Stimulated activated naive CD8-positive, alpha-beta T cell treated with anti-CD3 and anti-CD28 coated beads, Interleukin-15, amount 100 ng/mL, for 72 hours (primary cell): ENCODE results near the gene PLOD3.
A peak's percentile ranks its signal among the peaks of the same experiment; 100 is the strongest.

Experiments
- ATAC-seq: fragments of 150-1000 bp; cut with Tn5 transposase; 2 replicates; pipeline ENCODE4 v1.10.0; 2021; ENCODE audit warnings: mild to moderate bottlenecking, moderate library complexity
- DNase-seq, 2 donors: peaks; one replicate each; pipeline ENCODE4 v3.0.0; 2021 to 2022
- H3K27ac Mint-ChIP-seq, 2 donors: one replicate each; pipeline ENCODE4 v1.8.0; 2022; ENCODE audit warnings: mild to moderate bottlenecking in 2 of 2, mixed read lengths in 2 of 2, moderate library complexity in 2 of 2
- H3K27me3 Mint-ChIP-seq: one replicate; pipeline ENCODE4 v1.8.0; 2022; ENCODE audit warnings: mixed read lengths
- H3K4me1 Mint-ChIP-seq: one replicate; pipeline ENCODE4 v1.8.0; 2022; ENCODE audit warnings: mild to moderate bottlenecking, mixed read lengths
- H3K4me3 Mint-ChIP-seq, 2 donors: one replicate each; pipeline ENCODE4 v1.8.0; 2022; ENCODE audit warnings: mild to moderate bottlenecking in 2 of 2, mixed read lengths in 2 of 2, moderate library complexity in 1 of 2
- H3K9me3 Mint-ChIP-seq, 2 donors: one replicate each; pipeline ENCODE4 v1.8.0; 2022; ENCODE audit warnings: mixed read lengths in 2 of 2

PLOD3 gene

GRCh38 chr7:101168412-101169049 is 48.9 kb downstream of the PLOD3 start:
- Mint-ChIP-seq H3K9me3 (no peaks in the 10 kb centered on the region), H3K27ac (no peak overlapping the region), H3K27me3 (peaks cover 100% of the 10 kb centered on the region), H3K4me1 (peaks cover 92% of the 10 kb centered on the region), H3K4me3 (peak overlapping the region; percentile 54 to 58)
- DNase-seq (no peak), ATAC-seq (no peak)

- Mint-ChIP-seq H3K9me3 (no peaks in the 10 kb centered on the region), H3K27ac (no peak overlapping the region), H3K4me1 (peaks cover 89% of the 10 kb centered on the region), H3K4me3 (no peak overlapping the region), H3K27me3 (peaks cover 99% of the 10 kb centered on the region)
- DNase-seq = no peak
- ATAC-seq = no peak
These were observed 49.6 kb downstream of the PLOD3 start for GRCh38 chr7:101167645-101168411.

GRCh38 chr7:101166909-101167644 is 50.3 kb downstream of the PLOD3 start:
- Mint-ChIP-seq H3K27ac (no peak overlapping the region), H3K27me3 (peaks cover 98% of the 10 kb centered on the region), H3K9me3 (no peaks in the 10 kb centered on the region), H3K4me3 (peak overlapping the region; percentile 5 to 42), H3K4me1 (peaks cover 87% of the 10 kb centered on the region)
- DNase-seq (no peak), ATAC-seq (no peak)

- H3K4me1 Mint-ChIP-seq = peaks cover 82% of the 10 kb centered on the region
- H3K9me3 Mint-ChIP-seq = no peaks in the 10 kb centered on the region
- no peak overlapping the region for H3K27ac Mint-ChIP-seq
- H3K4me3 Mint-ChIP-seq = peak overlapping the region in 1 of 2 donors; percentile 96
- DNase-seq (no peak), ATAC-seq (no peak)
- H3K27me3 Mint-ChIP-seq = peaks cover 98% of the 10 kb centered on the region
These were observed 50.8 kb downstream of the PLOD3 start for GRCh38 chr7:101166648-101166908.

- ATAC-seq = no peak
- H3K27me3 Mint-ChIP-seq = peaks cover 98% of the 10 kb centered on the region
- DNase-seq = peak in 1 of 2 donors; percentile 13
- peaks cover 78% of the 10 kb centered on the region for H3K4me1 Mint-ChIP-seq
- peak overlapping the region; percentile 92 to 96 for H3K4me3 Mint-ChIP-seq
- no peak overlapping the region for H3K27ac Mint-ChIP-seq
- H3K9me3 Mint-ChIP-seq = no peaks in the 10 kb centered on the region
These were observed 51.3 kb downstream of the PLOD3 start for GRCh38 chr7:101165958-101166647.

- peak within 1 kb of the TSS; percentile 92 to 96 for H3K4me3 Mint-ChIP-seq
- no peaks in the 10 kb centered on the region for H3K9me3 Mint-ChIP-seq
- ATAC-seq (peak; percentile 83), DNase-seq (peak; percentile 90 to 92)
- H3K27me3 Mint-ChIP-seq = peaks cover 91% of the 10 kb centered on the region
- peak within 1 kb of the TSS; percentile 43 to 68 for H3K27ac Mint-ChIP-seq
- peaks cover 70% of the 10 kb centered on the region for H3K4me1 Mint-ChIP-seq
These were observed 52.1 kb downstream of the PLOD3 start, which contains the start of gene VGF for GRCh38 chr7:101165075-101165957. VGF (minus strand) TSS chr7:101165569; CDS start chr7:101164843, 726 bp downstream.

GRCh38 chr7:101164071-101164840 is 53.1 kb downstream of the PLOD3 start:
- peak overlapping the region; percentile 92 to 96 for H3K4me3 Mint-ChIP-seq
- H3K27ac Mint-ChIP-seq = peak overlapping the region in 1 of 2 donors; percentile 14
- no peaks in the 10 kb centered on the region for H3K9me3 Mint-ChIP-seq
- peaks cover 59% of the 10 kb centered on the region for H3K4me1 Mint-ChIP-seq
- no peak for DNase-seq
- peaks cover 80% of the 10 kb centered on the region for H3K27me3 Mint-ChIP-seq
- ATAC-seq = no peak

GRCh38 chr7:101163279-101164070 is 53.9 kb downstream of the PLOD3 start:
- Mint-ChIP-seq H3K4me3 (peak overlapping the region; percentile 92 to 96), H3K27ac (no peak overlapping the region), H3K27me3 (peaks cover 72% of the 10 kb centered on the region), H3K9me3 (no peaks in the 10 kb centered on the region), H3K4me1 (peaks cover 51% of the 10 kb centered on the region)
- peak in 1 of 2 donors; percentile 23 for DNase-seq
- ATAC-seq = peak; percentile 9

- Mint-ChIP-seq H3K9me3 (no peaks in the 10 kb centered on the region), H3K4me1 (peaks cover 46% of the 10 kb centered on the region), H3K4me3 (peak overlapping the region; percentile 68 to 73), H3K27ac (peak overlapping the region in 1 of 2 donors; percentile 90), H3K27me3 (peaks cover 65% of the 10 kb centered on the region)
- ATAC-seq (no peak), DNase-seq (peak in 1 of 2 donors; percentile 20)
These were observed 54.7 kb downstream of the PLOD3 start for GRCh38 chr7:101162551-101163278.

- ATAC-seq = no peak
- DNase-seq = no peak
- Mint-ChIP-seq H3K4me1 (peaks cover 41% of the 10 kb centered on the region), H3K9me3 (no peaks in the 10 kb centered on the region), H3K4me3 (peak overlapping the region; percentile 68 to 73), H3K27me3 (peaks cover 56% of the 10 kb centered on the region), H3K27ac (peak overlapping the region in 1 of 2 donors; percentile 90)
These were observed 55.5 kb downstream of the PLOD3 start for GRCh38 chr7:101161692-101162471.

- Mint-ChIP-seq H3K27ac (no peak overlapping the region), H3K27me3 (peaks cover 47% of the 10 kb centered on the region), H3K9me3 (no peaks in the 10 kb centered on the region), H3K4me1 (peaks cover 31% of the 10 kb centered on the region), H3K4me3 (no peak overlapping the region)
- ATAC-seq = no peak
- no peak for DNase-seq
These were observed 56.5 kb downstream of the PLOD3 start for GRCh38 chr7:101160910-101161309.
